HCT116 (cell line): Measurements from ENCODE around the gene KCNA2. TPM values are rescaled to one million over a fixed set of nuclear protein-coding genes. Genes with fewer than 3 reads are reported as not detected.

Source experiments
- ATAC-seq: fragments of 200-7000 bp; cut with Tn5 transposase; 2 replicates; pipeline ENCODE4 v1.9.1; 2020; ENCODE audit warnings: mild to moderate bottlenecking, moderate library complexity
- BruUV-seq: library from RNA; stranded (reverse); fragments of 400-500 nt; replicated peaks from 2 replicates; lab custom pipeline; 2021; lab: Mats Ljungman, UMichigan
- CTCF ChIA-PET: fragments of 300-600 bp; sonication (Branson Sonifier 250); formaldehyde crosslinking; loops from one replicate; lab custom pipeline; 2021; ENCODE audit warnings: antibody characterized with exemption; lab: Charles Lee
- POLR2A ChIA-PET: fragments of 300-600, 350-600 bp; sonication (Branson Sonifier 250); formaldehyde crosslinking; loops from one replicate; lab custom pipeline; 2021; ENCODE audit warnings: antibody characterized with exemption; lab: Charles Lee
- RAD21 ChIA-PET, 2 experiments: fragments of 300-600 bp; sonication (Branson Sonifier 250); formaldehyde crosslinking; loops; one replicate each; lab custom pipeline; 2023; ENCODE audit warnings: low total read pairs in 2 of 2; ENCODE audit not compliant: uncharacterized antibody in 2 of 2, unreplicated experiment in 2 of 2, low non-redundant PET in 1 of 2; lab: Charles Lee
- DNase-seq: peaks from one replicate; pipeline ENCODE4 v3.0.0-alpha.2; 2010; ENCODE audit warnings: low read depth, low spot score
- H2AFZ ChIP-seq: fragments of 200-600 bp; shearing (Covaris generic), sonication (generic); 2 replicates; pipeline ENCODE4 v1.6.1; 2017; ENCODE audit warnings: low read depth, mixed run types, mixed read lengths, antibody characterized with exemption, low read length; ENCODE audit not compliant: poor library complexity, severe bottlenecking
- H3K27ac ChIP-seq: 2 replicates; pipeline ENCODE4 v1.5.1; 2012; ENCODE audit warnings: low read depth, low read length
- H3K27me3 ChIP-seq: fragments of 200-600 bp; sonication (generic); 2 replicates; pipeline ENCODE4 v1.6.1; 2016; ENCODE audit warnings: mixed run types, low read length, mixed read lengths; ENCODE audit not compliant: insufficient read depth
- H3K36me3 ChIP-seq, 2 experiments: fragments of 200-500 bp in 1 of 2; fragments of 200-600 bp in 1 of 2; sonication (Bioruptor generic) in 1 of 2; sonication (generic) in 1 of 2; 2 replicates each; pipeline versions ENCODE4 v1.5.1 to v1.6.1; 2014 to 2016; ENCODE audit warnings: low read length in 2 of 2, inconsistent platforms in 1 of 2, mixed read lengths in 1 of 2, mixed run types in 1 of 2; ENCODE audit not compliant: insufficient read depth in 2 of 2, control insufficient read depth in 1 of 2
- H3K4me1 ChIP-seq, 2 experiments: fragments of 200-600 bp in 1 of 2; sonication (generic) in 1 of 2; 2 replicates each; pipeline versions ENCODE4 v1.5.1 to v1.6.1; 2012 to 2017; ENCODE audit warnings: low read length in 2 of 2, inconsistent platforms in 1 of 2, mild to moderate bottlenecking in 1 of 2, mixed read lengths in 1 of 2, mixed run types in 1 of 2, moderate library complexity in 1 of 2; ENCODE audit not compliant: insufficient read depth in 2 of 2, control insufficient read depth in 1 of 2
- H3K4me2 ChIP-seq: fragments of 200-600 bp; sonication (generic); 2 replicates; pipeline ENCODE4 v1.6.1; 2017; ENCODE audit warnings: mixed run types, low read length, mixed read lengths
- H3K4me3 ChIP-seq, 2 experiments: fragments of 200-600 bp in 1 of 2; sonication (generic) in 1 of 2; replicated peaks in 1 of 2; 2 replicates each; pipeline ENCODE4 v1.5.1; 2011 to 2016; ENCODE audit warnings: low read length in 2 of 2, control low read depth in 1 of 2, low read depth in 1 of 2, mild to moderate bottlenecking in 1 of 2, mixed read lengths in 1 of 2, mixed run types in 1 of 2
- H3K79me2 ChIP-seq: fragments of 200-600 bp; sonication (generic); 2 replicates; pipeline ENCODE4 v1.6.1; 2017; ENCODE audit warnings: mild to moderate bottlenecking, mixed run types, low read length, moderate library complexity, mixed read lengths; ENCODE audit not compliant: insufficient read depth
- H3K9ac ChIP-seq: fragments of 200-600 bp; sonication (generic); 2 replicates; pipeline ENCODE4 v1.6.1; 2016; ENCODE audit warnings: low read length, mixed read lengths
- H3K9me2 ChIP-seq: fragments of 200-600 bp; sonication (generic), shearing (Covaris generic); 2 replicates; pipeline ENCODE4 v1.6.1; 2017; ENCODE audit warnings: mixed run types, mild to moderate bottlenecking, moderate library complexity; ENCODE audit not compliant: insufficient read depth
- H3K9me3 ChIP-seq, 2 experiments: fragments of 200-500 bp in 1 of 2; fragments of 200-600 bp in 1 of 2; sonication (Bioruptor generic) in 1 of 2; sonication (generic) in 1 of 2; 2 replicates each; pipeline ENCODE4 v1.6.1; 2014 to 2017; ENCODE audit warnings: low read length in 2 of 2, mixed read lengths in 2 of 2, inconsistent platforms in 1 of 2, low read depth in 1 of 2, mild to moderate bottlenecking in 1 of 2, mixed run types in 1 of 2, moderate library complexity in 1 of 2; ENCODE audit not compliant: control insufficient read depth in 1 of 2, insufficient read depth in 1 of 2
- H4K20me1 ChIP-seq: fragments of 200-600 bp; sonication (generic), shearing (Covaris generic); 2 replicates; pipeline ENCODE4 v1.6.1; 2017; ENCODE audit warnings: mixed run types, mild to moderate bottlenecking, moderate library complexity; ENCODE audit not compliant: insufficient read depth
- ATF3 ChIP-seq: IDR thresholded peaks from 2 replicates; pipeline ENCODE4 v1.6.1; 2012
- CBX3 ChIP-seq: IDR thresholded peaks from 2 replicates; pipeline ENCODE4 v1.6.1; 2012; ENCODE audit warnings: low read depth
- ELF1 ChIP-seq: IDR thresholded peaks from 2 replicates; pipeline ENCODE4 v1.6.1; 2012; ENCODE audit warnings: low read depth, borderline replicate concordance
- EZH2 ChIP-seq: fragments of 200-600 bp; sonication (generic); IDR thresholded peaks from 2 replicates; pipeline ENCODE4 v1.6.1; 2017; ENCODE audit warnings: antibody characterized with exemption, mixed run types
- EZH2phosphoT487 ChIP-seq: fragments of 200-600 bp; IDR thresholded peaks from 2 replicates; pipeline ENCODE4 v1.6.1; 2018; ENCODE audit warnings: antibody characterized with exemption, borderline replicate concordance
- FOSL1 ChIP-seq: IDR thresholded peaks from 2 replicates; pipeline ENCODE4 v1.6.1; 2012; ENCODE audit warnings: low read depth
- POLR2A ChIP-seq: IDR thresholded peaks from 2 replicates; pipeline ENCODE4 v1.7.0; 2011; ENCODE audit warnings: borderline replicate concordance; ENCODE audit not compliant: insufficient read depth, insufficient read length; ENCODE audit errors: extremely low read depth
- POLR2AphosphoS5 ChIP-seq: IDR thresholded peaks from 2 replicates; pipeline ENCODE4 v1.6.1; 2011; ENCODE audit warnings: mild to moderate bottlenecking, low read depth, low read length, moderate library complexity
- RAD21 ChIP-seq: IDR thresholded peaks from 2 replicates; pipeline ENCODE4 v1.6.1; 2012; ENCODE audit warnings: low read depth, mild to moderate bottlenecking
- REST ChIP-seq: IDR thresholded peaks from 2 replicates; pipeline ENCODE4 v1.6.1; 2012; ENCODE audit warnings: low read depth
- SP1 ChIP-seq: IDR thresholded peaks from 2 replicates; pipeline ENCODE4 v1.6.1; 2012; ENCODE audit warnings: low read depth
- SRF ChIP-seq: IDR thresholded peaks from 2 replicates; pipeline ENCODE4 v1.6.1; 2012; ENCODE audit warnings: low read depth
- TCF7L2 ChIP-seq: IDR thresholded peaks from 2 replicates; pipeline ENCODE4 v1.7.0; 2011; ENCODE audit warnings: borderline replicate concordance, inconsistent platforms; ENCODE audit not compliant: insufficient read depth, insufficient read length; ENCODE audit errors: extremely low read depth
- YY1 ChIP-seq: IDR thresholded peaks from 2 replicates; pipeline ENCODE4 v1.6.1; 2011; ENCODE audit warnings: low read length, low read depth, moderate library complexity, mild to moderate bottlenecking; ENCODE audit not compliant: insufficient replicate concordance; ENCODE audit errors: extremely low read depth
- ZFX ChIP-seq: fragments of 450-650 bp; IDR thresholded peaks from 2 replicates; pipeline ENCODE4 v1.6.1; 2017
- intact Hi-C: fragments of 100-400 bp; cut with micrococcal nuclease; formaldehyde crosslinking; loops from 2 replicates; pipeline ENCODE4 v1.10.0; 2022
- total RNA-seq: library from RNA; stranded (reverse); gene quantifications from one replicate; pipeline ENCODE4 v1.2.1, GENCODE V29; 2021; ENCODE audit not compliant: unreplicated experiment

Gene KCNA2
- total RNA-seq, 1 experiment from 2014 or later = not detected

DNA sequence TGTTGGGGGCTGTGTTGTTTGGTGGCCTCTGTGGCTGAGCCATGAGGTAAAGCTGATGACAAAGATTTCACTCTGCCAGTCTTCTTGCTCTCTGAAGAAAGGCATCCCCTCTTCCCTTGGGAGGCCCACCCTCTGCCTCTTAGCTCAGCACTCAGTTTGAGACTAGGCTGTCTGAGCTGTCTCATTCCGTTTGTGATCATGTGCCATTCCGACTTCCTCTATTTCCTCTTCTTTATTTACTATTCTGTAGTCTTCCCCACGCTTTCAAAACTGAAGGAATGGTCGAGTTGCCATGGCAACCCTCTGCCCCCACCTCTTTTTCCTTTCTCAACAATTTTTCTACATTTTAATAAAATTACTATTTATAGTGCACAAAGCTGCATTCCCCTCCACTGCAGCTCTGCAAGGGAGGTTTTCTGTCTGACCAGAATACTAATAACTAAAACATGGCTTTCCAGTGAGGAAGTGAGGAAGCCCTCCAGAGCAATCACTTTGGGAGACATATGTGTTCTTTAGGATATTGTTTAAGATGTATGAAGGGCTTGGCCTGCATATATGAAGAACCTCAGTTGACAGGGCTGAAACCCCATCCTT lies 37.8 kb upstream of the KCNA2 start:
- ChIA-PET CTCF (no interaction called here), RAD21 (no interaction called here), POLR2A (no interaction called here)
- H3K9me3 ChIP-seq = no peaks in the 10 kb centered on the region
- no peaks in the 10 kb centered on the region for H3K36me3 ChIP-seq
- peaks cover 90% of the 10 kb centered on the region for H3K27me3 ChIP-seq
- DNase-seq (no peak), ATAC-seq (no peak)
- no peaks in the 10 kb centered on the region for H3K79me2 ChIP-seq
- no peak overlapping the region for H3K9ac ChIP-seq
- BruUV-seq = no TSS peak
- H3K4me3 ChIP-seq = no peak overlapping the region
- H3K4me1 ChIP-seq = no peaks in the 10 kb centered on the region
- no peaks in the 10 kb centered on the region for H3K9me2 ChIP-seq
- no peak overlapping the region for H2AFZ ChIP-seq
- no peak overlapping the region for H3K4me2 ChIP-seq
- no peak overlapping the region for H3K27ac ChIP-seq
- intact Hi-C loops = no loop called here
- no peaks in the 10 kb centered on the region for H4K20me1 ChIP-seq
- TF ChIP-seq CBX3 (no peak), EZH2phosphoT487 (no peak), TCF7L2 (no peak), EZH2 (no peak), YY1 (no peak)

GRCh38 chr1:110639724-110640386 lies 33.7 kb upstream of the KCNA2 start:
- Histone ChIP-seq H3K4me3 (no peak overlapping the region), H2AFZ (no peak overlapping the region), H3K9me2 (no peaks in the 10 kb centered on the region), H3K9ac (no peak overlapping the region), H3K4me2 (no peak overlapping the region), H3K9me3 (no peaks in the 10 kb centered on the region), H3K79me2 (no peaks in the 10 kb centered on the region), H3K27ac (no peak overlapping the region), H3K27me3 (peaks cover 68% of the 10 kb centered on the region), H4K20me1 (no peaks in the 10 kb centered on the region), H3K36me3 (no peaks in the 10 kb centered on the region), H3K4me1 (no peaks in the 10 kb centered on the region)
- DNase-seq (no peak), ATAC-seq (no peak)
- ChIA-PET POLR2A (no interaction called here), RAD21 (no interaction called here), CTCF (interaction anchor here (1.8 kb wide), 1 partner anchor 141 kb away, joined by 4 read pairs; no protein-coding TSS in a partner anchor)
- intact Hi-C loops = no loop called here
- no TSS peak for BruUV-seq
- TF ChIP-seq CBX3 (no peak), ELF1 (no peak), REST (no peak), SP1 (no peak), ZFX (no peak), YY1 (no peak), POLR2AphosphoS5 (no peak), EZH2phosphoT487 (no peak), TCF7L2 (no peak), FOSL1 (no peak), ATF3 (no peak), RAD21 (no peak), POLR2A (no peak), SRF (no peak)
